MG63 (cell line): ENCODE data around the gene SLC47A2. TPM values are rescaled to one million over a fixed set of nuclear protein-coding genes. Genes with fewer than 3 reads are reported as not detected.
A peak's percentile ranks its signal among the peaks of the same experiment; 100 is the strongest.

Experiments
- DNase-seq: peaks from one replicate; pipeline ENCODE4 v3.0.0-alpha.2; 2020
- H3K27me3 ChIP-seq: fragments of 250-450 bp; sonication (Bioruptor Pico); 2 replicates; pipeline ENCODE4 v1.5.1; 2020; ENCODE audit warnings: mild to moderate bottlenecking, moderate library complexity
- H3K36me3 ChIP-seq: fragments of 250-450 bp; sonication (Bioruptor Pico); 2 replicates; pipeline ENCODE4 v1.5.1; 2020; ENCODE audit warnings: mild to moderate bottlenecking, moderate library complexity
- H3K4me3 ChIP-seq: fragments of 250-450 bp; sonication (Bioruptor Pico); 2 replicates; pipeline ENCODE4 v1.5.1; 2020; ENCODE audit warnings: mild to moderate bottlenecking, moderate library complexity
- H3K9me3 ChIP-seq: fragments of 250-450 bp; sonication (Bioruptor Pico); 2 replicates; pipeline ENCODE4 v1.5.1; 2020; ENCODE audit warnings: mild to moderate bottlenecking, moderate library complexity
- total RNA-seq: library from RNA; depleted of rRNA; stranded (reverse); fragments of >200 nt; shearing (Covaris generic); gene quantifications from 2 replicates; pipeline ENCODE4 v1.2.3, GENCODE V29; 2014; ENCODE audit warnings: low replicate concordance

Gene SLC47A2
- total RNA-seq, 1 experiment from 2014 or later, result 24.8 TPM

- H3K27me3 ChIP-seq, result no peaks in the 10 kb centered on the region
- no peak overlapping the region for H3K4me3 ChIP-seq
- H3K36me3 ChIP-seq, result no peaks in the 10 kb centered on the region
- no peak for DNase-seq
- H3K9me3 ChIP-seq, result no peaks in the 10 kb centered on the region
Observed at GRCh38 chr17:19738073-19738449, 21.7 kb upstream of the SLC47A2 start.

GRCh38 chr17:19737305-19738072, 21.1 kb upstream of the SLC47A2 start:
- Histone ChIP-seq H3K27me3 (no peaks in the 10 kb centered on the region), H3K9me3 (no peaks in the 10 kb centered on the region)
- DNase-seq, result no peak

GRCh38 chr17:19736071-19736470, 19.7 kb upstream of the SLC47A2 start:
- no peaks in the 10 kb centered on the region for H3K9me3 ChIP-seq
- DNase-seq, result no peak
- H3K4me3 ChIP-seq, result no peak overlapping the region
- no peaks in the 10 kb centered on the region for H3K36me3 ChIP-seq
- H3K27me3 ChIP-seq, result no peaks in the 10 kb centered on the region

More at GRCh38 chr17:19737305-19738072, 21.1 kb upstream of the SLC47A2 start:
- Histone ChIP-seq H3K36me3 (no peaks in the 10 kb centered on the region), H3K4me3 (no peak overlapping the region)

GRCh38 chr17:19733953-19734526, 17.7 kb upstream of the SLC47A2 start:
- no peaks in the 10 kb centered on the region for H3K9me3 ChIP-seq
- DNase-seq, result no peak
- H3K36me3 ChIP-seq, result no peaks in the 10 kb centered on the region
- H3K27me3 ChIP-seq, result no peaks in the 10 kb centered on the region
- no peak overlapping the region for H3K4me3 ChIP-seq

- no peak for DNase-seq
- H3K4me3 ChIP-seq, result no peak overlapping the region
- no peaks in the 10 kb centered on the region for H3K27me3 ChIP-seq
- no peaks in the 10 kb centered on the region for H3K9me3 ChIP-seq
- H3K36me3 ChIP-seq, result no peaks in the 10 kb centered on the region
Observed at GRCh38 chr17:19731626-19732025, 15.2 kb upstream of the SLC47A2 start.

- DNase-seq, result no peak
- H3K4me3 ChIP-seq, result no peak overlapping the region
- H3K9me3 ChIP-seq, result no peaks in the 10 kb centered on the region
- no peaks in the 10 kb centered on the region for H3K36me3 ChIP-seq
- no peaks in the 10 kb centered on the region for H3K27me3 ChIP-seq
Observed at GRCh38 chr17:19730843-19731242, 14.5 kb upstream of the SLC47A2 start.

GRCh38 chr17:19729900-19730299, 13.5 kb upstream of the SLC47A2 start:
- DNase-seq, result no peak
- Histone ChIP-seq H3K9me3 (no peaks in the 10 kb centered on the region), H3K27me3 (no peaks in the 10 kb centered on the region), H3K36me3 (no peaks in the 10 kb centered on the region), H3K4me3 (no peak overlapping the region)

- H3K27me3 ChIP-seq, result no peaks in the 10 kb centered on the region
- no peaks in the 10 kb centered on the region for H3K9me3 ChIP-seq
- H3K36me3 ChIP-seq, result no peaks in the 10 kb centered on the region
- no peak overlapping the region for H3K4me3 ChIP-seq
- DNase-seq, result peak; percentile 95
Observed at GRCh38 chr17:19728084-19728495, 11.7 kb upstream of the SLC47A2 start.

GRCh38 chr17:19727501-19728078, 11.2 kb upstream of the SLC47A2 start:
- H3K4me3 ChIP-seq, result no peak overlapping the region
- DNase-seq, result peak; percentile 76

GRCh38 chr17:19726631-19727376, 10.4 kb upstream of the SLC47A2 start:
- Histone ChIP-seq H3K27me3 (no peaks in the 10 kb centered on the region), H3K36me3 (no peaks in the 10 kb centered on the region), H3K4me3 (no peak overlapping the region), H3K9me3 (no peaks in the 10 kb centered on the region)
- peak; percentile 39 for DNase-seq

More at GRCh38 chr17:19727501-19728078, 11.2 kb upstream of the SLC47A2 start:
- Histone ChIP-seq H3K36me3 (no peaks in the 10 kb centered on the region), H3K27me3 (no peaks in the 10 kb centered on the region), H3K9me3 (no peaks in the 10 kb centered on the region)

GRCh38 chr17:19725486-19725885, 9.1 kb upstream of the SLC47A2 start:
- Histone ChIP-seq H3K27me3 (no peaks in the 10 kb centered on the region), H3K9me3 (no peaks in the 10 kb centered on the region), H3K36me3 (no peaks in the 10 kb centered on the region), H3K4me3 (no peak overlapping the region)
- no peak for DNase-seq

GRCh38 chr17:19724501-19725420, 8.4 kb upstream of the SLC47A2 start:
- DNase-seq, result peak; percentile 93
- Histone ChIP-seq H3K9me3 (no peaks in the 10 kb centered on the region), H3K4me3 (no peak overlapping the region), H3K36me3 (no peaks in the 10 kb centered on the region), H3K27me3 (no peaks in the 10 kb centered on the region)

GRCh38 chr17:19723964-19724363, 7.6 kb upstream of the SLC47A2 start:
- Histone ChIP-seq H3K9me3 (no peaks in the 10 kb centered on the region), H3K36me3 (no peaks in the 10 kb centered on the region), H3K27me3 (no peaks in the 10 kb centered on the region), H3K4me3 (no peak overlapping the region)
- DNase-seq, result peak; percentile 59

GRCh38 chr17:19720631-19721426, 4.4 kb upstream of the SLC47A2 start:
- DNase-seq, result peak; percentile 81
- Histone ChIP-seq H3K9me3 (no peaks in the 10 kb centered on the region), H3K27me3 (no peaks in the 10 kb centered on the region), H3K36me3 (no peaks in the 10 kb centered on the region), H3K4me3 (no peak overlapping the region)

GRCh38 chr17:19720210-19720475, 3.8 kb upstream of the SLC47A2 start:
- H3K9me3 ChIP-seq, result no peaks in the 10 kb centered on the region
- DNase-seq, result no peak

More at GRCh38 chr17:19720210-19720475, 3.8 kb upstream of the SLC47A2 start:
- H3K36me3 ChIP-seq, result no peaks in the 10 kb centered on the region
- no peak overlapping the region for H3K4me3 ChIP-seq
- H3K27me3 ChIP-seq, result no peaks in the 10 kb centered on the region
